ENCODE results near the gene PSMB9.

PSMB9 gene

GRCh38 chr6:32888576-32888975 lies 34.6 kb downstream of the PSMB9 start:
- no peak overlapping the region for H3K4me2 ChIP-seq (ENCODE audit: low read length)
- no peak overlapping the region for H3K27ac ChIP-seq (ENCODE audit: low read depth, low read length)
- H3K9me2 ChIP-seq (replicated peaks; ENCODE audit: control insufficient read depth, low read length) = no peaks in the 10 kb centered on the region
- H3K79me2 ChIP-seq (ENCODE audit: control insufficient read depth, low read length) = peaks cover 6% of the 10 kb centered on the region
- H3K27me3 ChIP-seq (ENCODE audit: control insufficient read depth, low read length) = no peaks in the 10 kb centered on the region
- no peaks in the 10 kb centered on the region for H4K20me1 ChIP-seq (ENCODE audit: control insufficient read depth, insufficient read depth, low read depth, low read length)
- H3K4me3 ChIP-seq (ENCODE audit: low read length) = no peak overlapping the region
- H3K4me1 ChIP-seq (ENCODE audit: control insufficient read depth, low read length) = peaks cover 67% of the 10 kb centered on the region
- H3K9me3 ChIP-seq (ENCODE audit: control insufficient read depth, insufficient read depth, low read length) = no peaks in the 10 kb centered on the region
- TF ChIP-seq, protein P1, sequence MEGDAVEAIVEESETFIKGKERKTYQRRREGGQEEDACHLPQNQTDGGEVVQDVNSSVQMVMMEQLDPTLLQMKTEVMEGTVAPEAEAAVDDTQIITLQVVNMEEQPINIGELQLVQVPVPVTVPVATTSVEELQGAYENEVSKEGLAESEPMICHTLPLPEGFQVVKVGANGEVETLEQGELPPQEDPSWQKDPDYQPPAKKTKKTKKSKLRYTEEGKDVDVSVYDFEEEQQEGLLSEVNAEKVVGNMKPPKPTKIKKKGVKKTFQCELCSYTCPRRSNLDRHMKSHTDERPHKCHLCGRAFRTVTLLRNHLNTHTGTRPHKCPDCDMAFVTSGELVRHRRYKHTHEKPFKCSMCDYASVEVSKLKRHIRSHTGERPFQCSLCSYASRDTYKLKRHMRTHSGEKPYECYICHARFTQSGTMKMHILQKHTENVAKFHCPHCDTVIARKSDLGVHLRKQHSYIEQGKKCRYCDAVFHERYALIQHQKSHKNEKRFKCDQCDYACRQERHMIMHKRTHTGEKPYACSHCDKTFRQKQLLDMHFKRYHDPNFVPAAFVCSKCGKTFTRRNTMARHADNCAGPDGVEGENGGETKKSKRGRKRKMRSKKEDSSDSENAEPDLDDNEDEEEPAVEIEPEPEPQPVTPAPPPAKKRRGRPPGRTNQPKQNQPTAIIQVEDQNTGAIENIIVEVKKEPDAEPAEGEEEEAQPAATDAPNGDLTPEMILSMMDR (IDR thresholded peaks at IDR 0.05; ENCODE audit: low read depth, low read length, poor library complexity, severe bottlenecking) = no peak
- H3K36me3 ChIP-seq (ENCODE audit: control insufficient read depth, low read length) = no peaks in the 10 kb centered on the region
- peaks cover 10% of the 10 kb centered on the region for H3F3A ChIP-seq (ENCODE audit: control insufficient read depth, insufficient read depth)

GRCh38 chr6:32889533-32889932 lies 35.5 kb downstream of the PSMB9 start:
- TF ChIP-seq EZH2phosphoT487 (IDR thresholded peaks at IDR 0.05; ENCODE audit: borderline replicate concordance, low read length) = no peak
- TF ChIP-seq, protein P1 (IDR thresholded peaks at IDR 0.05; ENCODE audit: low read depth, low read length, poor library complexity, severe bottlenecking) = no peak
- Histone ChIP-seq H4K20me1 (ENCODE audit: control insufficient read depth, insufficient read depth, low read depth, low read length) (no peaks in the 10 kb centered on the region), H3K9me3 (ENCODE audit: control insufficient read depth, insufficient read depth, low read length) (no peaks in the 10 kb centered on the region), H3F3A (ENCODE audit: control insufficient read depth, insufficient read depth) (peaks cover 10% of the 10 kb centered on the region), H3K4me3 (ENCODE audit: low read length) (no peak overlapping the region), H3K36me3 (ENCODE audit: control insufficient read depth, low read length) (no peaks in the 10 kb centered on the region), H3K9me2 (replicated peaks; ENCODE audit: control insufficient read depth, low read length) (no peaks in the 10 kb centered on the region), H3K79me2 (ENCODE audit: control insufficient read depth, low read length) (peaks cover 12% of the 10 kb centered on the region), H3K27ac (ENCODE audit: low read depth, low read length) (no peak overlapping the region), H3K4me2 (ENCODE audit: low read length) (no peak overlapping the region), H3K27me3 (ENCODE audit: control insufficient read depth, low read length) (no peaks in the 10 kb centered on the region), H3K4me1 (ENCODE audit: control insufficient read depth, low read length) (peaks cover 66% of the 10 kb centered on the region)

DNA sequence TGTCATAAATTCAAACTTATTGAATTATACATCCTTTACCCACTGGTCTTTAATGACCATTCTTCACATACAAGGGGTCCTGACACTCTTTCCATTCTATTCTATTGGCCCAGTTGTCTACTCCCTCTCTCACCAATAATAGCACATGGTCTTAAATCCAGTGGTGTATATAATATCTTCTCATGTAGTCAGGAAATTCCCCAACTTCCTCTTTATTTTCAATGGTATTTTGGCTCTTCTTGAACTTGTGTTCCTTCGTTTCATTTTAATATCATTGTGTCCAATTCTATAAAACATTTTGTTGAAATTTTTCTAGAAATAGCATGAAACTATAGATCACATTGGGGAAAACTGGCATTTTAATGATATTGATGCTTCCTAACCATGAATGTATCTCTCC lies 36.8 kb downstream of the PSMB9 start:
- Histone ChIP-seq H3K36me3 (ENCODE audit: control insufficient read depth, low read length) (peaks cover 8% of the 10 kb centered on the region), H3K9me2 (replicated peaks; ENCODE audit: control insufficient read depth, low read length) (no peaks in the 10 kb centered on the region), H3K27ac (ENCODE audit: low read depth, low read length) (no peak overlapping the region), H3K4me2 (ENCODE audit: low read length) (peak overlapping the region; percentile 48), H4K20me1 (ENCODE audit: control insufficient read depth, insufficient read depth, low read depth, low read length) (no peaks in the 10 kb centered on the region), H3K4me1 (ENCODE audit: control insufficient read depth, low read length) (peaks cover 66% of the 10 kb centered on the region), H3K79me2 (ENCODE audit: control insufficient read depth, low read length) (peaks cover 25% of the 10 kb centered on the region), H3K9me3 (ENCODE audit: control insufficient read depth, insufficient read depth, low read length) (no peaks in the 10 kb centered on the region), H3K27me3 (ENCODE audit: control insufficient read depth, low read length) (no peaks in the 10 kb centered on the region), H3F3A (ENCODE audit: control insufficient read depth, insufficient read depth) (peaks cover 10% of the 10 kb centered on the region), H3K4me3 (ENCODE audit: low read length) (peak overlapping the region; percentile 19)
- TF ChIP-seq, protein P1 (IDR thresholded peaks at IDR 0.05; ENCODE audit: low read depth, low read length, poor library complexity, severe bottlenecking) = no peak
- no peak for TF ChIP-seq EZH2phosphoT487 (IDR thresholded peaks at IDR 0.05; ENCODE audit: borderline replicate concordance, low read length)
